ENCODE data around the gene EDA.

Gene EDA

DNA sequence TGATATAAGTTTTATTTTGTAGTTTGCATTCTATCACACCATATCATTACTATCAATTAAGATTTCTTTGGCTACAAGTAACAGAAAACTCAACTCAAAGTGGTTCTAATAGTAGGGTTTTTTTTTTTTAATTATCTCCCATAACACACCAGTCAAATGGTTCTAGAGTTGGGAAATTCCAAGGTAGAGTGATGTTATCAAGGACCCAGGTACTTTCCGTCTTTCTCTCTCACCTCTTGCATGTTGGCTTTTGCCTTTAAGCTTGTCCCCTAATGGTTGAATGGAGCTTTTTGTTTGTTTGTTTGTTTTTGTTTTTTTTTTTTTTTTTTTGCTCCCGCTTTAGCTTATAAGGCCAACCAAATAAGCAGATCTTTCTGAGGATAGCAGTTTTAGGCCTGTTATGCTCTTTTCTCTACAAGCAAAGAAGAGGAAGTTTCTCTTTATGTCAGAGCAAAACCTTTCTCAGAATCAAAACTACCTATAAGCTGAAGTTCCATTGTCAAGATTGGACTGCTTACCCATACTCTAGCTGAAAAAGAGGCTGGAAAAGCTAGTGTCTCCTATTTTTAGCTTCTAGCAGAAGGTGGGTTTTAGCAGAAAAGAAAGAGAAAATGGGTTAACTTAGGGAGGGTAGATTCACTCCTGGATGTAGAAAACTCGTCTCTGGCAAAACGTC, 177.5 kb downstream of the EDA start:
- Histone ChIP-seq H3K27ac (no peak overlapping the region), H3K4me3 (no peak overlapping the region)
- DNase-seq (ENCODE audit: low spot score): no peak
- TF ChIP-seq CTCF (IDR thresholded peaks at IDR 0.05): no peak

- DNase-seq (ENCODE audit: low spot score): no peak
- TF ChIP-seq CTCF (IDR thresholded peaks at IDR 0.05): no peak
- Histone ChIP-seq H3K4me3 (no peak overlapping the region), H3K27ac (no peak overlapping the region)
Measured at GRCh38 chrX:69795702-69796101, 179.8 kb downstream of the EDA start.

- Histone ChIP-seq H3K27ac (no peak overlapping the region), H3K4me3 (no peak overlapping the region)
- no peak for TF ChIP-seq CTCF (IDR thresholded peaks at IDR 0.05)
- DNase-seq (ENCODE audit: low spot score): no peak
Measured at GRCh38 chrX:69807400-69807799, 191.5 kb downstream of the EDA start.

DNA sequence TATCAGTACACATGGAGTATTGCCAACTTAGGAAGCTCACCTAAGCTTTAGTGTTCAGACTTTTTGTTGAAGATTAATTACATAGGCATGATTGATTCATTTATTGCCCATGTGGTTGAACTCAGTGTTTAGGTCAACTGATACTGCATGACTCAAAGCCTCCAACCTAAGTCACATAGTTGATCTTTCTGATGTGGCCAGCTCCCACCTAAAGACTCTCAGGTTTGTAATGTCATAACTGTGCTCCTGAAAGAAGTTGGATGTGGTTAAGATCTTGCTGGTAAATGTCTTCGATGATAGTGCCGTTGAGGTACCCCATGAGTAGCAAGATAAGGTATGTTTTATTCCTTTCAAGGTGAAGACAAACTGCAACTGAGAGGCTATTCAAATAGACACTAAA, 192.5 kb downstream of the EDA start:
- H3K4me3 ChIP-seq: no peak overlapping the region
- H3K27ac ChIP-seq: no peak overlapping the region
- no peak for TF ChIP-seq CTCF (IDR thresholded peaks at IDR 0.05)
- DNase-seq (ENCODE audit: low spot score): no peak

GRCh38 chrX:69813677-69814076, 197.8 kb downstream of the EDA start:
- TF ChIP-seq CTCF (IDR thresholded peaks at IDR 0.05): no peak
- no peak for DNase-seq (ENCODE audit: low spot score)
- Histone ChIP-seq H3K4me3 (no peak overlapping the region), H3K27ac (no peak overlapping the region)

GRCh38 chrX:69815063-69815462, 199.2 kb downstream of the EDA start:
- no peak for DNase-seq (ENCODE audit: low spot score)
- no peak for TF ChIP-seq CTCF (IDR thresholded peaks at IDR 0.05)
- Histone ChIP-seq H3K4me3 (no peak overlapping the region), H3K27ac (no peak overlapping the region)

DNA sequence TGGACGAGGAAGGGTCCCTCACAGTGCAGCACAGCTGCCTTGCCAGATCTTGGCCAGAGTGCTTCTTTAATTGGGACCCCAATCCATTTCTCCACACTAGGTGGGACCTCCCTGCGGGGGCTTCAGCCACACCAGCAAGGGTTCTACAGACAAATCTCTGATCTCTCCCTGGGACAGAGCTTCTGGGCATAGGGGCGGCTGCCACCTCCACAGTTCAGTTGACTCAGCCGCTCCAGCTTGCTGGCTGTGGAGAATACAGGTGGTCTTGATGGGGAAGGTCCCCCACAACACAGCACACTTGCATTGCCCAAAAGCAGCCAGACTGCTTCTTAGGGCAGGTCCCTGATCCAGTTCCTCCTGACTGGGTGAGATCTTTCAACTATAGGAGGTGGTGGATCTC, 199.6 kb downstream of the EDA start:
- TF ChIP-seq CTCF (IDR thresholded peaks at IDR 0.05): no peak
- Histone ChIP-seq H3K4me3 (no peak overlapping the region), H3K27ac (no peak overlapping the region)
- DNase-seq (ENCODE audit: low spot score): no peak

Measured in coronary artery (tissue), 2 donors.